Hepatocyte (in vitro differentiated cells): ENCODE results near the gene CLIP2. TPM values are rescaled to one million over a fixed set of nuclear protein-coding genes. Genes with fewer than 3 reads are reported as not detected.
A peak's percentile ranks its signal among the peaks of the same experiment; 100 is the strongest.

ENCODE experiments used
- DNase-seq: peaks from one replicate; pipeline ENCODE4 v3.0.0-alpha.2; 2016; ENCODE audit warnings: low spot score
- H2AFZ ChIP-seq: fragments of 200-600 bp; sonication (generic); 2 replicates; pipeline ENCODE4 v1.6.0; 2016; ENCODE audit warnings: antibody characterized with exemption, mild to moderate bottlenecking
- H3K27ac ChIP-seq: fragments of 200-600 bp; sonication (generic); 2 replicates; pipeline ENCODE4 v1.5.1; 2016; ENCODE audit warnings: mild to moderate bottlenecking
- H3K27me3 ChIP-seq: fragments of 200-600 bp; sonication (generic); 2 replicates; pipeline ENCODE4 v1.6.1; 2016
- H3K36me3 ChIP-seq: fragments of 200-600 bp; sonication (generic); replicated peaks from 2 replicates; pipeline ENCODE4 v1.5.1; 2016; ENCODE audit warnings: low read depth; ENCODE audit not compliant: insufficient read depth
- H3K4me1 ChIP-seq: fragments of 200-600 bp; sonication (generic); 2 replicates; pipeline ENCODE4 v1.5.1; 2016; ENCODE audit warnings: mild to moderate bottlenecking, moderate library complexity; ENCODE audit not compliant: insufficient read depth
- H3K4me2 ChIP-seq: fragments of 200-600 bp; sonication (generic); 2 replicates; pipeline ENCODE4 v1.6.0; 2016
- H3K4me3 ChIP-seq: fragments of 200-600 bp; sonication (generic); 2 replicates; pipeline ENCODE4 v1.5.1; 2016; ENCODE audit warnings: mild to moderate bottlenecking
- H3K79me2 ChIP-seq: fragments of 200-600 bp; sonication (generic); 2 replicates; pipeline ENCODE4 v1.6.0; 2017; ENCODE audit warnings: mild to moderate bottlenecking
- H3K9me2 ChIP-seq: fragments of 200-600 bp; sonication (generic); replicated peaks from 2 replicates; pipeline ENCODE4 v1.6.0; 2017; ENCODE audit warnings: mild to moderate bottlenecking; ENCODE audit not compliant: insufficient read depth
- H3K9me3 ChIP-seq: fragments of 200-600 bp; sonication (generic); 2 replicates; pipeline ENCODE4 v1.5.1; 2016; ENCODE audit warnings: low read depth, mild to moderate bottlenecking
- H4K20me1 ChIP-seq: fragments of 200-600 bp; sonication (generic); 2 replicates; pipeline ENCODE4 v1.6.0; 2016; ENCODE audit warnings: mild to moderate bottlenecking; ENCODE audit not compliant: insufficient read depth, poor library complexity, severe bottlenecking
- EZH2 ChIP-seq: fragments of 200-600 bp; sonication (generic); IDR thresholded peaks from 2 replicates; pipeline ENCODE4 v1.6.1; 2016; ENCODE audit warnings: antibody characterized with exemption, mild to moderate bottlenecking, borderline replicate concordance
- EZH2phosphoT487 ChIP-seq: fragments of 200-600 bp; sonication (generic); IDR thresholded peaks from one replicate; pipeline ENCODE4 v1.6.1; 2018; ENCODE audit warnings: antibody characterized with exemption, mild to moderate bottlenecking, low read depth, moderate library complexity; ENCODE audit not compliant: unreplicated experiment, severe bottlenecking
- WGBS: methylation state at CpG from one replicate; pipeline ENCODE4 v1.1.6; 2016; ENCODE audit warnings: low lambda C conversion rate; ENCODE audit errors: missing lambda C conversion rate; 5-methylcytosine and 5-hydroxymethylcytosine counted together
- polyA plus RNA-seq: library from polyadenylated mRNA; unstranded; fragments of >200 nt; fragmentation: Nextera tagmentation; extraction: Ambion mirVana; gene quantifications from 2 replicates; pipeline ENCODE4 v1.2.1, GENCODE V29; 2016
- total RNA-seq: library from RNA; depleted of rRNA; stranded (reverse); fragments of >200 nt; gene quantifications from 2 replicates; pipeline ENCODE4 v1.2.3, GENCODE V29; 2014
- TF ChIP-seq, protein P1 (sequence below): fragments of 200-600 bp; sonication (generic); IDR thresholded peaks from 2 replicates; pipeline ENCODE4 v1.5.1; 2016; ENCODE audit warnings: antibody characterized with exemption, mild to moderate bottlenecking; ENCODE audit not compliant: poor library complexity

The CLIP2 gene
- total and polyA plus RNA-seq, 2 experiments from 2014 or later, result 17.9 to 28.5 TPM

DNA sequence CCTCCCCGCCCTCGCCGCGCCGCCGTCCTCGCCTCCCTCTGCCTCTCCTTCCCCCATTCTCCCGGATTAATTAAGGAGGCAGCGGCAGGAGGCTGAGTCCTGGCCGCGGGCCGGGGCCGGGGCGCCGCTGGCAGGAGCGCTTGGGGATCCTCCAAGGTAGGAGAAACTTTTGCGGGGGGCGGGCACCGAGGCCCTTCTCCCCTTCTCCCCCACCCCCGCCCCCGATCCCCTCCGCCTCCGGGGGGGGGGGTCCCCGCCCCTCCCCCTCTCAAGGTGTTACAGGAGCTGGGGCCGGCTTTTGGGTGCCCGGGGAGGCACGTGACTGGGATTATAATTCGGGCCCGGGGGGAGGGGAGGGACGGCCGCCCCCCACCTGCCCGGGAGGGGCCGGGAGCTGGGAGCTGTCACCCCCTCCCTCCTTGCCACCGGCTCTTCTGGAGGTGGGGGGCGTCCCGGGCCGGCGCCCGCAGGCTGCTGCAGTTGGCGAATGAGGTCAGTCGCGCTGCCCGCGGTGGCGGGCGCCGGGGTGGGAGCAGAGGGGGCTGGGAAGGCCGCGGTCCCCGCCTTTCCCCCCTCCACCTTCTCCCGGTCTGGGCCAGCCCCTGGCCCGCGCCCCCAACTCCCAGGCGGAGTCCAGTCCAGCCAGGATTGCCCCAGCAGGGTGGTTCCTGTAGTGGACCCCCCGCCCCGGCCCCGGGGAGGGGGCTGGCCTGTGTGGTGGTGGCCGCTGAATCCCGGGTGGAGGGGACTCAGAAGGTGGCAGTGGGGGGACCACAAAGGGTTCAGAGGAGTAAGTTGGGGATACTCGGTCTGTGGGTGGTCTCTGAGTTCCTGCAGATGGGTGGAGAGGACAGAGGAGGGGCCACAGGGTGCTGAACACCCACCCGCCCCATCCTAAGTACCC, 165.1 kb downstream of the CLIP2 start:
- no peaks in the 10 kb centered on the region for H3K9me2 ChIP-seq
- H3K79me2 ChIP-seq, result peaks cover 58% of the 10 kb centered on the region
- no peaks in the 10 kb centered on the region for H3K36me3 ChIP-seq
- peak overlapping the region; percentile 97 for H3K4me3 ChIP-seq
- TF ChIP-seq, protein P1, sequence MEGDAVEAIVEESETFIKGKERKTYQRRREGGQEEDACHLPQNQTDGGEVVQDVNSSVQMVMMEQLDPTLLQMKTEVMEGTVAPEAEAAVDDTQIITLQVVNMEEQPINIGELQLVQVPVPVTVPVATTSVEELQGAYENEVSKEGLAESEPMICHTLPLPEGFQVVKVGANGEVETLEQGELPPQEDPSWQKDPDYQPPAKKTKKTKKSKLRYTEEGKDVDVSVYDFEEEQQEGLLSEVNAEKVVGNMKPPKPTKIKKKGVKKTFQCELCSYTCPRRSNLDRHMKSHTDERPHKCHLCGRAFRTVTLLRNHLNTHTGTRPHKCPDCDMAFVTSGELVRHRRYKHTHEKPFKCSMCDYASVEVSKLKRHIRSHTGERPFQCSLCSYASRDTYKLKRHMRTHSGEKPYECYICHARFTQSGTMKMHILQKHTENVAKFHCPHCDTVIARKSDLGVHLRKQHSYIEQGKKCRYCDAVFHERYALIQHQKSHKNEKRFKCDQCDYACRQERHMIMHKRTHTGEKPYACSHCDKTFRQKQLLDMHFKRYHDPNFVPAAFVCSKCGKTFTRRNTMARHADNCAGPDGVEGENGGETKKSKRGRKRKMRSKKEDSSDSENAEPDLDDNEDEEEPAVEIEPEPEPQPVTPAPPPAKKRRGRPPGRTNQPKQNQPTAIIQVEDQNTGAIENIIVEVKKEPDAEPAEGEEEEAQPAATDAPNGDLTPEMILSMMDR, result no peak
- no peak for TF ChIP-seq EZH2phosphoT487
- no peak for TF ChIP-seq EZH2
- peaks cover 17% of the 10 kb centered on the region for H3K4me1 ChIP-seq
- H3K27me3 ChIP-seq, result no peaks in the 10 kb centered on the region
- peak overlapping the region; percentile 99 for H3K27ac ChIP-seq
- DNase-seq, result peak; percentile 61
- H3K9me3 ChIP-seq, result no peaks in the 10 kb centered on the region
- peaks cover 26% of the 10 kb centered on the region for H4K20me1 ChIP-seq
- H3K4me2 ChIP-seq, result peak overlapping the region; percentile 97
- H2AFZ ChIP-seq, result peak overlapping the region; percentile 63
- WGBS, result 1% methylated on average over 12 of the region's 61 CpGs

DNA sequence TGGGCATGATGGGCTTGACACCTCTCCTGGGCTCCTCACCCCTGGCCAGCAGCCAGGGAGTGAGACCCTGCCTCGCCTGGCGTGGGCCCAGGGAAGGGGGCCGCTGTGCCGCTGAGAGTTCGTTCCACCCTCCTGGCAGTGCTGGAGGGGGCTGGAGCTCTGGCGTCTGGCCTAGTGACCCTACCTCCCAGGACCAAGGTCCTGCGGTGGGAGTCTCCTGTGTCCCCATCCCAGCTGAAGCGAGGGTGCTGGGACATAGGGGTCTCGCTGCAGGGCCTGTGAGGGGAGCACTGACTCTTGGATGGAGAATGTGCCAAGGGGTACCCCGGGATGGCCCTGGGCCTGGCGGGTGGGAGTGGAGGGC, 165.7 kb downstream of the CLIP2 start:
- Histone ChIP-seq H3K27ac (peak overlapping the region; percentile 99), H3K4me1 (peaks cover 17% of the 10 kb centered on the region), H3K9me2 (no peaks in the 10 kb centered on the region), H3K27me3 (no peaks in the 10 kb centered on the region), H3K4me3 (peak overlapping the region; percentile 97), H3K9me3 (no peaks in the 10 kb centered on the region), H3K79me2 (peaks cover 65% of the 10 kb centered on the region), H3K36me3 (no peaks in the 10 kb centered on the region), H4K20me1 (peaks cover 32% of the 10 kb centered on the region), H2AFZ (peak overlapping the region; percentile 63), H3K4me2 (peak overlapping the region; percentile 97)
- 35% methylated on average over 11 of the region's 11 CpGs for WGBS
- TF ChIP-seq EZH2 (no peak), EZH2phosphoT487 (no peak)
- TF ChIP-seq, protein P1, result no peak
- DNase-seq, result peak; percentile 43

DNA sequence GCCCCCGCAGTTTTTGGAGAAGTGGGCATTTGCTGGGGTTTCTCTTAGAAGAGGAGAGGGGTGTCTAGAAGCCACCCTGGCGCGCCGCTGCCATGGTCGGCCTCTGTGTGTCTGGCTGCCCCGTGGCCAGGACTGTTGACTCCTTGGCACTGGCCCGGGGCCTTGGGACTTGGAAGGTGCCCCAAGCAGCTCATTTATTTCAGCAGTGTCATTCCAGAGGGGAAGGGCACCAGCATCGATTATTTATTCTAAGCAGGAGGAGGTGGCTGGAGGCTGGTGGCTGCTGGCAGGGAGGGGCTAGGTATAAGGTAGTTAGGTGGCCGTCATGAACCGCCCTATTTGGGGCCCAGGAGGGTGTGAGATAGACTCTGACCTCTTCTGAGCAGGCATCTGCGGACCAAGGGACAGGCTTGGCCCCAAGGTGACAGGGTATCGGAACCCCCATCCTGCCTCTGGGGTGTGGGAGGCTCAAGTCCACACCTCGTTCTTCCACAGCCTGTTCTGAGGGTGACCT, 166.1 kb downstream of the CLIP2 start:
- peak; percentile 80 for DNase-seq
- H2AFZ ChIP-seq, result no peak overlapping the region

More for the DNA sequence above, 166.1 kb downstream of the CLIP2 start:
- Histone ChIP-seq H3K27ac (peak overlapping the region; percentile 99), H3K27me3 (no peaks in the 10 kb centered on the region), H3K9me3 (no peaks in the 10 kb centered on the region), H3K4me1 (peaks cover 17% of the 10 kb centered on the region), H3K9me2 (no peaks in the 10 kb centered on the region), H3K4me2 (peak overlapping the region; percentile 97), H3K36me3 (no peaks in the 10 kb centered on the region), H3K4me3 (peak overlapping the region; percentile 97), H3K79me2 (peaks cover 69% of the 10 kb centered on the region), H4K20me1 (peaks cover 36% of the 10 kb centered on the region)
- WGBS, result 64% methylated on average over 13 of the region's 13 CpGs
- TF ChIP-seq EZH2 (no peak), EZH2phosphoT487 (no peak)
- TF ChIP-seq, protein P1, result no peak

Other genes starting within 250 kb of the CLIP2 start
- gene LIMK1, start 205.6 kb upstream of the CLIP2 start, total RNA-seq, result 23.8 and 24.6 TPM in 2 replicates
- 10.7 and 16.2 TPM in 2 replicates for gene LIMK1, start 205.6 kb upstream of the CLIP2 start, polyA plus RNA-seq
- gene EIF4H, start 115.1 kb upstream of the CLIP2 start, total RNA-seq, result 208 and 217 TPM in 2 replicates
- 178 and 179 TPM in 2 replicates for gene EIF4H, start 115.1 kb upstream of the CLIP2 start, polyA plus RNA-seq
- gene LAT2, start 79.4 kb upstream of the CLIP2 start, total RNA-seq, result 0.43 and 0.72 TPM in 2 replicates
- gene LAT2, start 79.4 kb upstream of the CLIP2 start, polyA plus RNA-seq, result 0.66 and 1.2 TPM in 2 replicates
- 14.6 and 16.8 TPM in 2 replicates for gene RFC2, start 35.0 kb upstream of the CLIP2 start, total RNA-seq
- gene RFC2, start 35.0 kb upstream of the CLIP2 start, polyA plus RNA-seq, result 21.8 and 25.4 TPM in 2 replicates
- gene GTF2IRD1, start 164.5 kb downstream of the CLIP2 start, total RNA-seq, result 27.8 and 34.9 TPM in 2 replicates
- 39.6 and 46.7 TPM in 2 replicates for gene GTF2IRD1, start 164.5 kb downstream of the CLIP2 start, polyA plus RNA-seq